HepG2 (cell line): ENCODE data around the gene OPN5. TPM values are rescaled to one million over a fixed set of nuclear protein-coding genes. Genes with fewer than 3 reads are reported as not detected.

Experiments used
- ATAC-seq: fragments of 200-7000 bp; cut with Tn5 transposase; 3 replicates; pipeline ENCODE4 v1.9.1; 2020; ENCODE audit warnings: mild to moderate bottlenecking, moderate library complexity
- BruUV-seq: library from RNA; stranded (reverse); fragments of 400-500 nt; replicated peaks from 2 replicates; lab custom pipeline; 2021; lab: Mats Ljungman, UMichigan
- CTCF ChIA-PET: fragments of 300-600 bp; formaldehyde crosslinking; extraction: SDS; loops from one replicate; lab custom pipeline; 2021; ENCODE audit warnings: low total read pairs, inconsistent platforms, low intra/inter-chr PET ratio; lab: Yijun Ruan, JAX
- POLR2A ChIA-PET: fragments of 350-600 bp; sonication (Branson Sonifier 250); formaldehyde crosslinking; loops from one replicate; lab custom pipeline; 2020; ENCODE audit warnings: antibody characterized with exemption, inconsistent platforms; lab: Yijun Ruan, JAX
- DNase-seq: peaks from one replicate; pipeline ENCODE4 v3.0.0-alpha.2; 2015; ENCODE audit warnings: low spot score
- FAIRE-seq: peaks from 3 replicates; lab custom pipeline; 2011; peaks lifted over from hg19 to GRCh38; lab: Jason Lieb, UNC
- H2AFZ ChIP-seq: one replicate; pipeline ENCODE4 v1.6.1; 2011; ENCODE audit warnings: low read length, inconsistent platforms
- H3K27ac ChIP-seq: fragments of 300-600 bp; 3 replicates; pipeline ENCODE4 v1.8.0; 2011; ENCODE audit warnings: mixed run types, mild to moderate bottlenecking, mixed read lengths, low read length, inconsistent platforms; ENCODE audit not compliant: insufficient read depth; ENCODE audit errors: extremely low read length
- H3K27me3 ChIP-seq, 2 experiments: fragments of 200-600 bp in 1 of 2; 2 replicates in 1 of 2; 3 replicates in 1 of 2; pipeline versions ENCODE4 v1.6.0 to v1.8.0; 2011; ENCODE audit warnings: low read length in 2 of 2, mild to moderate bottlenecking in 2 of 2, moderate library complexity in 2 of 2, inconsistent platforms in 1 of 2; ENCODE audit not compliant: insufficient read depth in 2 of 2, control insufficient read depth in 1 of 2
- H3K36me3 ChIP-seq, 2 experiments: fragments of 200-600 bp in 1 of 2; replicated peaks in 1 of 2; 2 replicates in 1 of 2; 3 replicates in 1 of 2; pipeline versions ENCODE4 v1.5.1 to v1.8.0; 2011; ENCODE audit warnings: low read length in 2 of 2, inconsistent platforms in 1 of 2; ENCODE audit not compliant: insufficient read depth in 2 of 2, control insufficient read depth in 1 of 2
- H3K4me1 ChIP-seq: 2 replicates; pipeline ENCODE4 v1.5.1; 2012; ENCODE audit warnings: low read length, inconsistent platforms; ENCODE audit not compliant: insufficient read depth
- H3K4me2 ChIP-seq: 2 replicates; pipeline ENCODE4 v1.6.0; 2011; ENCODE audit warnings: low read depth, low read length, inconsistent platforms
- H3K4me3 ChIP-seq, 3 experiments: fragments of 200-600 bp in 1 of 3; sonication (generic), shearing (Covaris generic) in 1 of 3; replicated peaks in 1 of 3; 2 replicates each; pipeline ENCODE4 v1.5.1; 2011 to 2016; ENCODE audit warnings: low read length in 3 of 3, inconsistent platforms in 2 of 3, low read depth in 2 of 3, mild to moderate bottlenecking in 2 of 3, control low read depth in 1 of 3, mixed read lengths in 1 of 3; ENCODE audit not compliant: insufficient read depth in 1 of 3
- H3K79me2 ChIP-seq: one replicate; pipeline ENCODE4 v1.6.1; 2011; ENCODE audit warnings: low read length, inconsistent platforms; ENCODE audit not compliant: insufficient read depth
- H3K9ac ChIP-seq: 2 replicates; pipeline ENCODE4 v1.6.0; 2011; ENCODE audit warnings: mild to moderate bottlenecking, low read depth, low read length, inconsistent platforms; ENCODE audit not compliant: insufficient read depth
- H3K9me3 ChIP-seq: 2 replicates; pipeline ENCODE4 v1.5.1; 2012; ENCODE audit warnings: mild to moderate bottlenecking, low read length
- H4K20me1 ChIP-seq: 2 replicates; pipeline ENCODE4 v1.6.0; 2011; ENCODE audit warnings: inconsistent platforms, mild to moderate bottlenecking, low read length, moderate library complexity; ENCODE audit not compliant: insufficient read depth
- ATF7 ChIP-seq, 2 experiments: fragments of 450-650 bp in 1 of 2; sonication (generic) in 1 of 2; formaldehyde crosslinking in 1 of 2; IDR thresholded peaks; 2 replicates each; pipeline versions ENCODE4 v1.4.0 to v1.6.1; 2016 to 2020; ENCODE audit warnings: antibody characterized with exemption in 1 of 2, mild to moderate bottlenecking in 1 of 2, missing genetic modification reagents in 1 of 2
- GTF2F1 ChIP-seq: fragments of 150-350 bp; IDR thresholded peaks from 2 replicates; pipeline ENCODE4 v1.6.1; 2014; ENCODE audit warnings: low read length
- ISX ChIP-seq: sonication (generic); formaldehyde crosslinking; conservative IDR thresholded peaks from 2 replicates; pipeline ENCODE4 v1.5.0; 2020; ENCODE audit warnings: missing genetic modification reagents
- MTA3 ChIP-seq: sonication (generic); formaldehyde crosslinking; IDR thresholded peaks from 2 replicates; pipeline ENCODE4 v1.4.0; 2020; ENCODE audit warnings: missing genetic modification reagents
- RCOR2 ChIP-seq: IDR thresholded peaks from 2 replicates; pipeline ENCODE4 v1.6.1; 2016; ENCODE audit warnings: missing biosample characterization, missing genetic modification reagents
- SMYD3 ChIP-seq: sonication (generic); formaldehyde crosslinking; IDR thresholded peaks from 2 replicates; pipeline ENCODE4 v1.8.1; 2023; ENCODE audit warnings: mild to moderate bottlenecking, missing genetic modification reagents
- ZBTB4 ChIP-seq: sonication (generic); formaldehyde crosslinking; IDR thresholded peaks from 2 replicates; pipeline ENCODE4 v1.4.0; 2020; ENCODE audit warnings: missing genetic modification reagents, mild to moderate bottlenecking, borderline replicate concordance
- ZFAT ChIP-seq: sonication (generic); formaldehyde crosslinking; conservative IDR thresholded peaks from 2 replicates; pipeline ENCODE4 v1.8.1; 2023; ENCODE audit warnings: missing genetic modification reagents, inconsistent platforms
- ZNF276 ChIP-seq: sonication (generic); formaldehyde crosslinking; IDR thresholded peaks from 2 replicates; pipeline ENCODE4 v1.4.0; 2020; ENCODE audit warnings: mild to moderate bottlenecking, low read depth, missing genetic modification reagents
- ZNF414 ChIP-seq: sonication (generic); formaldehyde crosslinking; IDR thresholded peaks from 2 replicates; pipeline ENCODE4 v1.5.0; 2020; ENCODE audit warnings: missing genetic modification reagents
- WGBS: methylation state at CpG from one replicate; pipeline ENCODE4 v1.1.6; 2017; ENCODE audit warnings: low lambda C conversion rate; 5-methylcytosine and 5-hydroxymethylcytosine counted together
- in situ Hi-C: cut with HindIII; loops from 2 replicates; pipeline ENCODE4 v1.10.0; 2017; ENCODE audit warnings: low pct_unique_long_range_greater_than_20kb; ENCODE audit not compliant: extremely low pct_ligation_motif_present
- intact Hi-C: fragments of 100-400 bp; cut with micrococcal nuclease; formaldehyde crosslinking; loops from one replicate; pipeline ENCODE4 v1.10.0; 2022; ENCODE audit not compliant: unreplicated experiment
- polyA plus RNA-seq, 8 experiments: library from polyadenylated mRNA; depleted of rRNA in 3 of 8; stranded (reverse) in 7 of 8; unstranded in 1 of 8; fragments of >200 nt; fragmentation: Illumina TruSeq in 4 of 8; extraction: Trizol in 4 of 8; gene quantifications; 2 replicates each; pipeline versions ENCODE4 v1.2.1 to v1.2.3, GENCODE V29; 2011 to 2016; ENCODE audit warnings: low read depth in 4 of 8, missing spikeins in 1 of 8, mixed read lengths in 1 of 8; ENCODE audit not compliant: insufficient read depth in 1 of 8
- total RNA-seq, 5 experiments: library from RNA; depleted of rRNA; stranded (reverse); fragments of >200 nt; fragmentation: Illumina TruSeq; extraction: Trizol; gene quantifications; 2 replicates each; pipeline ENCODE4 v1.2.3, GENCODE V29; 2016; ENCODE audit warnings: low read depth in 1 of 5
- TF ChIP-seq, protein P1 (sequence below): sonication (generic); formaldehyde crosslinking; IDR thresholded peaks from 2 replicates; pipeline ENCODE4 v1.4.0; 2020; ENCODE audit warnings: missing genetic modification reagents

The OPN5 gene
- total and polyA plus RNA-seq, 2 of the 13 experiments (the other 11 are each of a cell fraction or from before 2014, with no cell fraction given): not detected

GRCh38 chr6:47759364-47759763 is 22.5 kb upstream of the OPN5 start:
- 0% methylated on average over 1 of the region's 1 CpG for WGBS
- H3K79me2 ChIP-seq: no peaks in the 10 kb centered on the region
- TF ChIP-seq ATF7 (IDR thresholded peaks at IDR 0.05) (peak; percentile 52; the same call in 1 of the 2 replicates), ATF7 (CRISPR knock-in tag; IDR thresholded peaks at IDR 0.05) (no peak), ZNF276 (no peak)
- TF ChIP-seq, all 625 proteins: peak for 1
- ATAC-seq (no peak), FAIRE-seq (no peak), DNase-seq (no peak)
- Histone ChIP-seq H4K20me1 (no peaks in the 10 kb centered on the region), H2AFZ (no peak overlapping the region), H3K4me3 (no peak overlapping the region), H3K4me1 (no peaks in the 10 kb centered on the region), H3K9me3 (no peaks in the 10 kb centered on the region), H3K4me2 (no peak overlapping the region), H3K9ac (no peak overlapping the region), H3K27me3 (peaks cover 0 to 9% of the 10 kb centered on the region in 2 experiments; a peak in 1 of 5 replicates), H3K27ac (no peak overlapping the region), H3K36me3 (no peaks in the 10 kb centered on the region)
- POLR2A ChIA-PET: no interaction called here
- in situ Hi-C loops (no loop called here), intact Hi-C loops (no loop called here)
- no TSS peak for BruUV-seq
- CTCF ChIA-PET: no interaction called here

DNA sequence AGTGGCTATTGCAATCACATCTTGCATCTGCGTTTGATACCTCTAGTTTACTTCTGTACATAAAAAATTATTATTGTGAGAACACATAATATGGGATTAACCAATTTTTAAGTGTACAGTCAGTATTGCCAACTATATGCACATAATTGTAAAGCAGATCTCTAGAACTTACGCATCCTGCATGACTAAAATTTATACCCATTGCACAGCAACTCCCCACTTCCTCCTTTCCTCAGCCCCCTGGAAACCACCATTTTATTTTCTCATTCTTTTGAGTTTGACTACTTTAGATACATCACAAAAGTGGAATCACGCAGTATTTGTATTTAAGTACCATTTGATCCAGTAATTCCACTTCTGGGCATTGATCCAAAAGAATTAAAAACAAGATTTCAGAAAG is 19.3 kb upstream of the OPN5 start:
- Histone ChIP-seq H3K4me3 (no peak overlapping the region), H2AFZ (no peak overlapping the region), H3K4me1 (no peaks in the 10 kb centered on the region), H4K20me1 (no peaks in the 10 kb centered on the region), H3K9me3 (no peaks in the 10 kb centered on the region), H3K79me2 (no peaks in the 10 kb centered on the region), H3K27me3 (0 out of 5 replicates have a peak, but pooled peaks cover 0 to 5% of the 10 kb centered on the region in 2 experiments), H3K36me3 (no peaks in the 10 kb centered on the region), H3K9ac (no peak overlapping the region), H3K4me2 (no peak overlapping the region), H3K27ac (no peak overlapping the region)
- in situ Hi-C loops: no loop called here
- DNase-seq (no peak), ATAC-seq (no peak), FAIRE-seq (no peak)
- WGBS: 31% methylated on average over 3 of the region's 3 CpGs
- no TSS peak for BruUV-seq
- ChIA-PET POLR2A (no interaction called here), CTCF (no interaction called here)
- intact Hi-C loops: no loop called here
- TF ChIP-seq MTA3 (CRISPR knock-in tag): no peak
- TF ChIP-seq, protein P1, sequence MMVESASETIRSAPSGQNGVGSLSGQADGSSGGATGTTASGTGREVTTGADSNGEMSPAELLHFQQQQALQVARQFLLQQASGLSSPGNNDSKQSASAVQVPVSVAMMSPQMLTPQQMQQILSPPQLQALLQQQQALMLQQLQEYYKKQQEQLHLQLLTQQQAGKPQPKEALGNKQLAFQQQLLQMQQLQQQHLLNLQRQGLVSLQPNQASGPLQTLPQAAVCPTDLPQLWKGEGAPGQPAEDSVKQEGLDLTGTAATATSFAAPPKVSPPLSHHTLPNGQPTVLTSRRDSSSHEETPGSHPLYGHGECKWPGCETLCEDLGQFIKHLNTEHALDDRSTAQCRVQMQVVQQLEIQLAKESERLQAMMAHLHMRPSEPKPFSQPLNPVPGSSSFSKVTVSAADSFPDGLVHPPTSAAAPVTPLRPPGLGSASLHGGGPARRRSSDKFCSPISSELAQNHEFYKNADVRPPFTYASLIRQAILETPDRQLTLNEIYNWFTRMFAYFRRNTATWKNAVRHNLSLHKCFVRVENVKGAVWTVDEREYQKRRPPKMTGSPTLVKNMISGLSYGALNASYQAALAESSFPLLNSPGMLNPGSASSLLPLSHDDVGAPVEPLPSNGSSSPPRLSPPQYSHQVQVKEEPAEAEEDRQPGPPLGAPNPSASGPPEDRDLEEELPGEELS: no peak
- TF ChIP-seq ZNF414: no peak
- TF ChIP-seq ZBTB4 (CRISPR knock-in tag): no peak
- no peak for TF ChIP-seq GTF2F1
- TF ChIP-seq ZFAT (CRISPR knock-in tag): no peak
- TF ChIP-seq SMYD3 (CRISPR knock-in tag): no peak
- TF ChIP-seq RCOR2 (CRISPR knock-in tag): no peak
- no peak for TF ChIP-seq ISX (CRISPR knock-in tag)
